Endodermal cell (in vitro differentiated cells): ENCODE results near the gene PLA2G12A. TPM values are rescaled to one million over a fixed set of nuclear protein-coding genes. Genes with fewer than 3 reads are reported as not detected.

ENCODE experiments used
- DNase-seq: peaks from one replicate; pipeline ENCODE4 v3.0.0-alpha.2; 2017
- H3K27ac ChIP-seq: 2 replicates; pipeline ENCODE4 v1.5.1; 2013; ENCODE audit warnings: mild to moderate bottlenecking, low read depth, low read length, moderate library complexity
- H3K27me3 ChIP-seq: 2 replicates; pipeline ENCODE4 v1.6.1; 2013; ENCODE audit warnings: mild to moderate bottlenecking, low read length, moderate library complexity; ENCODE audit not compliant: insufficient read depth, control insufficient read depth, poor library complexity, severe bottlenecking
- H3K36me3 ChIP-seq: 2 replicates; pipeline ENCODE4 v1.7.0; 2013; ENCODE audit warnings: mild to moderate bottlenecking, low read length, moderate library complexity; ENCODE audit not compliant: control insufficient read depth, insufficient read depth
- H3K4me1 ChIP-seq: one replicate; pipeline ENCODE4 v1.7.0; 2013; ENCODE audit warnings: low read length; ENCODE audit not compliant: control insufficient read depth, insufficient read depth
- H3K4me3 ChIP-seq: 2 replicates; pipeline ENCODE4 v1.5.1; 2013; ENCODE audit warnings: mild to moderate bottlenecking, low read length, moderate library complexity
- H3K9ac ChIP-seq: 2 replicates; pipeline ENCODE4 v1.6.1; 2013; ENCODE audit warnings: mild to moderate bottlenecking, low read length, moderate library complexity; ENCODE audit not compliant: poor library complexity, severe bottlenecking; ENCODE audit errors: extremely low read depth
- H3K9me3 ChIP-seq: 2 replicates; pipeline ENCODE4 v1.6.1; 2013; ENCODE audit warnings: mild to moderate bottlenecking, low read length, moderate library complexity; ENCODE audit not compliant: control insufficient read depth
- H3K27ac Mint-ChIP-seq: 2 replicates; pipeline ENCODE4 v1.8.0; 2020; ENCODE audit warnings: mixed read lengths
- H3K27me3 Mint-ChIP-seq: 2 replicates; pipeline ENCODE4 v1.8.0; 2021; ENCODE audit warnings: mild to moderate bottlenecking, mixed read lengths; ENCODE audit not compliant: insufficient read depth
- H3K36me3 Mint-ChIP-seq: 2 replicates; pipeline ENCODE4 v1.8.0; 2020; ENCODE audit warnings: low read depth, mixed read lengths
- H3K4me1 Mint-ChIP-seq: 2 replicates; pipeline ENCODE4 v1.8.0; 2020; ENCODE audit warnings: mixed read lengths
- H3K4me3 Mint-ChIP-seq: 2 replicates; pipeline ENCODE4 v1.8.0; 2020; ENCODE audit warnings: mild to moderate bottlenecking, moderate library complexity, mixed read lengths
- H3K9me3 Mint-ChIP-seq: 2 replicates; pipeline ENCODE4 v1.8.0; 2020; ENCODE audit warnings: mild to moderate bottlenecking, mixed read lengths
- WGBS, 2 experiments: methylation state at CpG; one replicate each; pipeline versions ENCODE4 v1.1.5 to v1.1.7; 2013; ENCODE audit warnings: missing lambda C conversion rate in 2 of 2, mixed read lengths in 1 of 2; ENCODE audit not compliant: insufficient coverage in 1 of 2, insufficient read length in 1 of 2; 5-methylcytosine and 5-hydroxymethylcytosine counted together
- total RNA-seq, 2 donors: library from RNA; stranded (reverse); fragmentation: NEBNext Ultra II Directional in 1 of 2; extraction: Animal tissue kit (Norgen Biotek cat#: 25700) in 1 of 2; gene quantifications; 2 replicates in 1 of 2; 3 replicates in 1 of 2; pipeline ENCODE4 v1.2.1, GENCODE V29; 2021
- TF ChIP-seq, protein P1 (sequence below): fragments of 200-600 bp; sonication (generic); conservative IDR thresholded peaks from 2 replicates; pipeline ENCODE4 v1.5.0; 2021; ENCODE audit warnings: antibody characterized with exemption, mild to moderate bottlenecking

Gene PLA2G12A
- total RNA-seq, 2 donors from 2014 or later, result 38.5 to 60.9 TPM

DNA sequence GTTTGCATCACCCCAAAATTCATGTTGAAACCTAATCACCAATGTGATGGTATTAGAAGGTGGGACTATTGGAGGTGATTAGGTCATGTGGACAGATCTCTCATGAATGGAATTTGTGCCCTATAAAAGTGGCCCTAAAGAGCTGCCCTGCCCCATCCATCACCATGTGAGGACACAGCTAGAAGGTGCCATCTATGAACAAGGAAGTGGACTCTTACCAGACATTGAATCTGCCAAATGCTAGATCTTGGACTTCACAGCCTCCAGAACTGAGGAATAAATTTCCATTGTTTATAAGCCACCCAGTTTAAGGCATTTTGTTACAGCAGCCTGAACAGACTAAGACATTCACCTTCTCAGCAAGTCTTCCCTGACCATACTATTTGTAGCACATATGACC, 7.5 kb downstream of the PLA2G12A start:
- no peaks in the 10 kb centered on the region for H3K27me3 Mint-ChIP-seq
- no peak for DNase-seq
- H3K9me3 ChIP-seq, result peaks cover 14% of the 10 kb centered on the region
- no peak overlapping the region for H3K9ac ChIP-seq
- no peak overlapping the region for H3K4me3 ChIP-seq
- H3K27me3 ChIP-seq, result no peaks in the 10 kb centered on the region
- TF ChIP-seq, protein P1, sequence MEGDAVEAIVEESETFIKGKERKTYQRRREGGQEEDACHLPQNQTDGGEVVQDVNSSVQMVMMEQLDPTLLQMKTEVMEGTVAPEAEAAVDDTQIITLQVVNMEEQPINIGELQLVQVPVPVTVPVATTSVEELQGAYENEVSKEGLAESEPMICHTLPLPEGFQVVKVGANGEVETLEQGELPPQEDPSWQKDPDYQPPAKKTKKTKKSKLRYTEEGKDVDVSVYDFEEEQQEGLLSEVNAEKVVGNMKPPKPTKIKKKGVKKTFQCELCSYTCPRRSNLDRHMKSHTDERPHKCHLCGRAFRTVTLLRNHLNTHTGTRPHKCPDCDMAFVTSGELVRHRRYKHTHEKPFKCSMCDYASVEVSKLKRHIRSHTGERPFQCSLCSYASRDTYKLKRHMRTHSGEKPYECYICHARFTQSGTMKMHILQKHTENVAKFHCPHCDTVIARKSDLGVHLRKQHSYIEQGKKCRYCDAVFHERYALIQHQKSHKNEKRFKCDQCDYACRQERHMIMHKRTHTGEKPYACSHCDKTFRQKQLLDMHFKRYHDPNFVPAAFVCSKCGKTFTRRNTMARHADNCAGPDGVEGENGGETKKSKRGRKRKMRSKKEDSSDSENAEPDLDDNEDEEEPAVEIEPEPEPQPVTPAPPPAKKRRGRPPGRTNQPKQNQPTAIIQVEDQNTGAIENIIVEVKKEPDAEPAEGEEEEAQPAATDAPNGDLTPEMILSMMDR, result no peak
- peaks cover 30% of the 10 kb centered on the region for H3K36me3 Mint-ChIP-seq
- no peaks in the 10 kb centered on the region for H3K4me1 ChIP-seq
- peaks cover 2% of the 10 kb centered on the region for H3K9me3 Mint-ChIP-seq
- peaks cover 10% of the 10 kb centered on the region for H3K36me3 ChIP-seq
- H3K27ac ChIP-seq, result no peak overlapping the region
- H3K4me3 Mint-ChIP-seq, result no peak overlapping the region
- no peak overlapping the region for H3K27ac Mint-ChIP-seq
- H3K4me1 Mint-ChIP-seq, result peaks cover 3% of the 10 kb centered on the region

DNA sequence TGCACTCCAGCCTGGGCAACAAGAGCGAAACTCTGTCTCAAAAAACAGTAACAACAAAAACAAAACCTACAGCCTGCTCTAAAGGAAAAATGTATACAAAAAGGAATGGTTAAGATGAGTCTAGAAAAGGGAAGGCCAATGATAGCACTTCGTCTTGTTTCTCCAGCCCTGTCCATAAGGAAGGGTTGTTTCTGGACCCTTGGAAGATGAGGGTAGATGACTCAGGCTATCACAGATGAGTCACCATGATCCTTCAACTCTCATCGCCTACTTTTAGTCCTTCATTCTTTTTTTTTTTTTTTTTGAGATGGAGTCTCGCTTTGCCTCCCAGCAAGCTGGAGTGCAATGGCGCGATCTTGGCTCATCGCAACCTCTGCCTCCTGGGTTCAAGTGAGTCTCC, 8.8 kb downstream of the PLA2G12A start:
- 96 to 98% methylated on average over 5 to 6 of the region's 7 CpGs for WGBS, 2 experiments
- no peaks in the 10 kb centered on the region for H3K27me3 ChIP-seq
- peaks cover 24% of the 10 kb centered on the region for H3K9me3 ChIP-seq
- Mint-ChIP-seq H3K27ac (no peak overlapping the region), H3K36me3 (peaks cover 39% of the 10 kb centered on the region), H3K4me3 (no peak overlapping the region), H3K4me1 (peaks cover 3% of the 10 kb centered on the region), H3K27me3 (no peaks in the 10 kb centered on the region), H3K9me3 (peaks cover 2% of the 10 kb centered on the region)
- no peak for DNase-seq
- H3K36me3 ChIP-seq, result peaks cover 23% of the 10 kb centered on the region
- no peaks in the 10 kb centered on the region for H3K4me1 ChIP-seq
- TF ChIP-seq, protein P1, result no peak
- H3K9ac ChIP-seq, result no peak overlapping the region
- H3K27ac ChIP-seq, result no peak overlapping the region
- no peak overlapping the region for H3K4me3 ChIP-seq

DNA sequence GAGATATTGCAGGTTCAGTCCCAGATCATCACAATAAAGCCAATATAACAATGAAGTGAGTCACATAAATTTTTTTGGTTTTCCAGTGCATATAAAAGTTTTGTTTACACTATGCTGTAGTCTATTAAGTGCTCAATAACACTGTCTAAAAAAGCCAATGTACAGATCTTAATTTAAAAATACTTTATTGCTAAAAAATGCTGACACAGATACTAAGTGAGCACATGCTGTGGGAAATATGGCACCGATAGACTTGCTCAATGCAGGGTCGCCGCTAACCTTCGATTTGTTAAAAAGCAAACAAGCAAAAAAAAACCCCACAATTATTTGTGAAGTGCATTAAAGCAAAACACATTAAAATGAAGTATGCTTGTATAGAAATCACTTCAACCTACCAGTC, 10.3 kb downstream of the PLA2G12A start:
- H3K4me1 ChIP-seq, result no peaks in the 10 kb centered on the region
- no peak overlapping the region for H3K27ac ChIP-seq

More for the DNA sequence above, 10.3 kb downstream of the PLA2G12A start:
- Histone ChIP-seq H3K9ac (no peak overlapping the region), H3K9me3 (peaks cover 24% of the 10 kb centered on the region), H3K4me3 (no peak overlapping the region), H3K27me3 (no peaks in the 10 kb centered on the region), H3K36me3 (peaks cover 30% of the 10 kb centered on the region)
- no peak overlapping the region for H3K4me3 Mint-ChIP-seq
- no peaks in the 10 kb centered on the region for H3K27me3 Mint-ChIP-seq
- DNase-seq, result no peak
- H3K4me1 Mint-ChIP-seq, result no peaks in the 10 kb centered on the region
- H3K27ac Mint-ChIP-seq, result no peak overlapping the region
- WGBS, 2 experiments, result 92% methylated on average over 4 of the region's 4 CpGs; no CpG with 5 or more reads in 1 of the 2 experiments
- H3K9me3 Mint-ChIP-seq, result peaks cover 2% of the 10 kb centered on the region
- TF ChIP-seq, protein P1, result no peak
- H3K36me3 Mint-ChIP-seq, result peaks cover 40% of the 10 kb centered on the region
